ENCODE results near the gene KCNJ4.

- TF ChIP-seq CTCF (IDR thresholded peaks at IDR 0.05; ENCODE audit: low read length) (no peak), EZH2phosphoT487 (IDR thresholded peaks at IDR 0.05; ENCODE audit: low read length) (no peak), EZH2 (optimal IDR thresholded peaks at IDR 0.05; ENCODE audit: low read depth, low read length) (no peak)
These were observed at the start of gene KCNJ4 for GRCh38 chr22:38455076-38455529.

Data from MM.1S (cell line).